Measurements from ENCODE around the gene GRIN2B.

GRIN2B gene

GRCh38 chr12:13957576-13957975, 23.8 kb downstream of the GRIN2B start:
- DNase-seq (ENCODE audit: low spot score): no peak

DNA sequence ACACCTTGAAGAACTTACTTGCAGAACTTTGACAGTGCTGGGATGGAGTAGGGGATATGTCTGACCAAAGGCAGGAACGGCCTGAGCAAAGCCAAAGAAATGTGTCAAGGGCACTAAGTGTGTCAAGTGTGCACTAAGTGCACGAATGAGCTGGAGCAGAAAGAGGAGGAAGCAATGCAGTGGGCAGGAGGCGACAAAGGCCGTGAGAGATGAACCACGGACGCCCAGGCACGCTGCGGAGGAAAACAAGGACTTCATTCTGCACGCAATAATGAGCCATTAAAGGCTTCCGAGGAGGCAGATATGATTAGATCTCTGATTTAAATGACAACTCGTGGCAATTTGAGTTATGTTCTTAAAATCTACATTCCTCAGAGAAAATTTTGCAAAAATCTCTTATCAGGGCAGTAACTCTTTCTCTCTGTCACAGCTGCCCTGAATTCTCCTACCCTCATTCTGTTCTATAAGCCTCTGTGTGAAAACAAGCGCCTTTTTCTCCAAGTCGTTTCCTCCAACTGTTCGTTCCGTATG, 25.3 kb downstream of the GRIN2B start:
- no peak for DNase-seq (ENCODE audit: low spot score)

DNA sequence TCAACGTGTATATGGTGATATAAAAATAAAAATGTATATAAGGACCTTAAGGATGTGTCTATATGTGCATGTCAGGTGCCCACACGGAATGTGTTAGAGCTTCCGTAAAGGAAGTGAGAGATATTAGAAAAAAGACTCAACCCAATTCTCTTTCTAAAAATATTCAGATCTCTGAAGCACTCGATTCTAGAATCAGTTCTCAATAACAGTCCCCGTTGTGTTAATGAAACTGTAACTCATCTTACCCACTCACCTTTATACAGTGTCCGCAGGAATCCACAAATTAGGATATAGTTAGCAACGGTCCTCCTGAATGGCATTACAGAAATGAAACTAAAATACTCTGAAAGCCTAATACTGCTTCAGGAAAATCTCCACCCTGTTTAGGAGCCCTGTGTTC, 29.3 kb downstream of the GRIN2B start:
- DNase-seq (ENCODE audit: low spot score): no peak

DNA sequence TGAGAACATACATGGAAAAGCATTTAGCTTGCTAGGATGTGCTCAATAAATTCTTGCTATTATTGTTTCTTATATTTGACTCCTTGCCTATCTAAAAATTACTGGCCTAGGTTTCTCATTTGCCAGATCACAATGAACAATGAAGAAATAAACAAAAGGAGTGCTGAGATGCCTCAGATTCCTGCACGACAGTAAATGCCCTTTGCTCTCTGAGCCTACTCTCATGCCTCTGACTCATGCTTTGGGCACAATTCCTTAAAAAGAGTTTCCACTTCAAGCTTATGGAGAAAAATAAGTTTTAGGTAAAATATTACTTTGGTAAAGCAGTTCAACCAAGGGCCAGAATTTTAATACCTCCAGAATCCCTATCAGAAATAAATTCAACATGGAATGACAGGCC, 30.9 kb downstream of the GRIN2B start:
- DNase-seq (ENCODE audit: low spot score): peak; percentile 17

- DNase-seq (ENCODE audit: low spot score): no peak
Observed at GRCh38 chr12:13948621-13949020, 32.8 kb downstream of the GRIN2B start.

GRCh38 chr12:13947276-13947946, 34.0 kb downstream of the GRIN2B start:
- peak; percentile 13 for DNase-seq (ENCODE audit: low spot score)

GRCh38 chr12:13945641-13946040, 35.8 kb downstream of the GRIN2B start:
- no peak for DNase-seq (ENCODE audit: low spot score)

- no peak for DNase-seq (ENCODE audit: low spot score)
Observed at GRCh38 chr12:13945236-13945635, 36.2 kb downstream of the GRIN2B start.

- no peak for DNase-seq (ENCODE audit: low spot score)
Observed at GRCh38 chr12:13942826-13943225, 38.6 kb downstream of the GRIN2B start.

GRCh38 chr12:13941258-13942249, 39.8 kb downstream of the GRIN2B start:
- DNase-seq (ENCODE audit: low spot score): peak; percentile 91

DNA sequence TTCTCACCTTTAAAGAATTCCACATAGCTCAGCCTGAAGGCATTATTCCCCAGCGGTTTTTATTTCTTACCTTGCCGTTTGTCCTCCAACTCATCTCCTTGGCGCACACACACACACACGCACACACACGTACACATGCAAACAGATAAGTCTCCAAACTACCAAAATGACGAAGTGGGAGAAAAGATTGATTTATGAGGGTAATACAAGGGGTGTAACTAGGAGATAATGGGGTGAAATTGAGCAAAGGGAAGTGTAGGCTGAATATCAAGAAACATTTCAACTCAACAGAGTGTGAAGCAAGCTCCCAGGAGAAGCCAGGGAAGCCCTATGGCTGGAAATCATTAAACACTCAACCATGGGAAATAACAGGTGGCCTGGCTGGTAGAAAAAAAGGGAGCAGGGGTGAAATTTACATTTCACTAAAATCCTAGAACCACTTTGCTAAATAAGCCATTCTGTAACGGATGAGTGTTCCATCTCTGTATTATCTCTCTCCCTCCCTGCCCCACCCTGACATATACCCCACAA, 41.0 kb downstream of the GRIN2B start:
- no peak for DNase-seq (ENCODE audit: low spot score)

- no peak for DNase-seq (ENCODE audit: low spot score)
Observed at GRCh38 chr12:13937735-13938134, 43.7 kb downstream of the GRIN2B start.

- DNase-seq (ENCODE audit: low spot score): no peak
Observed at GRCh38 chr12:13935169-13935568, 46.2 kb downstream of the GRIN2B start.
